Erythroblast (primary cell): Measurements from ENCODE around the gene GRK4.
"Not testable (repeated sequence)": the region's sequence is repeated elsewhere in the genome, so short reads cannot be mapped to it uniquely, and the experiment has no call there.

Experiments
- DNase-seq, 2 experiments: peaks; one replicate each; lab custom pipeline; 2025; lab: John Stamatoyannopoulos, UW
- GATA1 ChIP-seq: IDR thresholded peaks from 2 replicates; pipeline ENCODE4 v1.6.1; 2011; ENCODE audit warnings: low read depth, mild to moderate bottlenecking, control low read depth, low read length, moderate library complexity
- POLR2A ChIP-seq: IDR thresholded peaks from 2 replicates; pipeline ENCODE4 v1.6.1; 2011; ENCODE audit warnings: mild to moderate bottlenecking, low read length

Gene GRK4

DNA sequence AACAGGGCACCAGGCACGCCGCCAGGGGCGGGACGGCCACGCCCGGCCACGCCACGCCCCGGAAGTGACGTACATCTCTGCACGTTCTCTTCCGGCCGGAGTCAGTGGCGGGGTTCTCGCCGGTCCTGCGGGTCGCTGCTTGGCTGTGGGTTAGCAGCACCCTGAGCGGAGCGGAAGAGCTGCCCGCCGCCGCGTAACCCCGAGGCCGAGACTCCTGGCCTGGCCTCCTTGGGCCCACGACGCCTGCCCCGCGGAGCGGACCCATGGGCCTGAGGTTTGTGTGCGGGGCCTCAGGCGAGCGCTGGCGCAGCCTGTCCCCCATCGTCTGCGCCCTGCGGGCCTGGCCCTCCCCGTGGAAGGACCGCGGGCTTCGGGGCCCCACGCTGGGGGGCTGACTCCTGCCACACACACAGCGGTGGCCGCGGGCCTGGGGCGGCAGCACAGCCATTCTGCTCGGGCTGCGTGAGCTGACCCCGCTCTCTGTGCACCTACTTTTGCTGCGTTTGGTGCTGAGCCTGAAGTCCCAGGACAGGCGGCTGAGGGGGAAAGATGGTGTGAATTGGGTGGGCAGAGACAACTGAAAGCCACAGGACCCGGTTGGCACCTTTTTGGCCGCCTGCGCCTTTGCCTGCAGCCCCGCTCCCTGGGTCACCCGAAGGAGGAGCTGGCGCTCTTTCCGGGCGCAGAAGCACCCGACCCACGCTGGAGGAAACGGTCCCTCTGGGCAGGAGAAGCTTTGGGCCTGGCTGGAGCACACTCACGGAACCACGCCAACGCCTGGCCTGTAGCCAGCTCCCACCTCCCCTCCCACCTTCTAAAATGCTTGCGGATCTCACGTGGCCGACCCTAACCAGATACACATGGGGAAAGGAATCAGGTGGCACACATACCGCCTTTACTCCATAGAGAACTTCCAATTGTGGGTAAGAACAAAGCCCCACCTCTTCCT, 28.3 kb upstream of the GRK4 start:
- peak; percentile 94 to 98 for DNase-seq
- TF ChIP-seq POLR2A: peak; percentile 84
- no peak for TF ChIP-seq GATA1

GRCh38 chr4:2935762-2936743, 27.3 kb upstream of the GRK4 start:
- TF ChIP-seq POLR2A: peak; percentile 18
- TF ChIP-seq GATA1: no peak
- DNase-seq: peak; percentile 62 to 72

DNA sequence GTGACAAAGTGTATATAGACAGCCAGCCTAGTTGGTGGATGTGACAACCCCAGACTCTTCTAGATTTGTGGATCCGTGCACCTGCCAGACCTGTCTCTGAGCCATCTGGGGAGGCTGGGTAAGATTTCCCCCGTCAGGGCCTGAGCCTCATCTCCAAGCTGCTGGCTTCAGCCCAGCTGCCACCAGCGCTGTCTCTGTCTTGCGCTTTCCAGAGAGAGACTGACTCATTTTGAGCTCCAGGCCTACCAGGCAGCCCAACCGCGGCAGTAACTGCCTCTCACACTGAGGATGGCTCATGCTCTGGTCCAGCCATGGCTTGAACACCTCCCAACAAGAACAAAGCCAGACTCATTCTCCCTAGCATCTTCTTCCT, 26.6 kb upstream of the GRK4 start:
- peak in 1 of 2 experiments; percentile 37 for DNase-seq
- no peak for TF ChIP-seq POLR2A
- no peak for TF ChIP-seq GATA1

DNA sequence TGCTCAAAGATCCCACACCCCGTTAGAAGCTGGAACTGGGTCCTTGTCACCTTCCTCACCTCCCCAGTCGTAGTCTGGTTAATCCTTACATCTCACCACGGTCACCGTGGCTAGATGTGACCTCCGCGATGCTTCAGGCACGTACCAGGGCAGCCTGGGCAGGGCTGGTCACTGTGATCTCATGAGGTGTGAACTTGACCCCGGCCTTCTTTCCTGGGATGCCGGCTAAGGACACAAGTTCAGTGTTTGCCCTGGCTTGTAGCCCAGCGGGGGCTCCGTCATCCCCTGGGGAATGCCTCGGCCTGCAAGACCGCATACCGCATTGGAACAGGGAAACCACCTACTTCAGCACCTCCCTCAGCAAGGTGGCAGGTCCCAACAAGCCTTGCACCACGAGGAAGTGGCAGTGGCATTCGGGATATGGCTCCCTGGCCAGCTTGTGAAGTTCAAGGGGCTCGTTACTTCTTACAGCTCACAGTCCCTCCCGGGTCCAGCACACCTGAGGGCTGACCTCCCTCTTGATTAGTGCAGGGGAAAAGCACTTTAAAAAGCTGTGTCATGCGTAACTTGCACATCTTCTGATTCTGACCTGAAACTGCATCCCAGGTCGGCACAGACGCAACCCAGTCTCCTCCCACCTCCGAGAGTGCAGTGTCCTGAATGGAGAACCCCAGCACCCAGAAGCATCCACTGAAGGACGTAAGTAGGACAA, 26.1 kb upstream of the GRK4 start:
- no peak for DNase-seq
- TF ChIP-seq POLR2A: no peak
- no peak for TF ChIP-seq GATA1

DNA sequence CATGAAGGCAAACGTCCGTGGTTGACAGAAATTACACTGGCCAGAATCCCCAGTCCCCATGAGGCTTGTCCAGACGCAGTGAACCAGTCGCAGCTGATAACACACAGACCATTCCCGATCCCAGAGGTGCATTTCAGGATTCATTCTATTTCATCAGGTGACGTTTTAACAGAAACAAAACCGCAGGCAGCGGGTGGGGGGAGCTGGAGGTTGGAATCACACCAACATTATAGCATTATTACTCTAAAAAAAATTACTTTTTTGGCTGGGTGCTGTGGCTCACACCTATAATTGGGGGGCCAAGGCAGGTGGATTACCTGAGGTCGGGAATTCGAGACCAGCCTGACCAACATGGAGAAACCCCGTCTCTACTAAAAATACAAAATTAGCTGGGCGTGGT, 25.4 kb upstream of the GRK4 start:
- TF ChIP-seq GATA1 (no peak), POLR2A (no peak)
- no peak for DNase-seq

GRCh38 chr4:2938411-2938810, 25.0 kb upstream of the GRK4 start:
- not testable (repeated sequence) for DNase-seq

- TF ChIP-seq GATA1: no peak
- no peak for TF ChIP-seq POLR2A
- DNase-seq: no peak
Observed at GRCh38 chr4:2938906-2939305, 24.5 kb upstream of the GRK4 start.

- no peak for TF ChIP-seq GATA1
- no peak for TF ChIP-seq POLR2A
- no peak for DNase-seq
Observed at GRCh38 chr4:2939383-2940243, 23.8 kb upstream of the GRK4 start.

DNA sequence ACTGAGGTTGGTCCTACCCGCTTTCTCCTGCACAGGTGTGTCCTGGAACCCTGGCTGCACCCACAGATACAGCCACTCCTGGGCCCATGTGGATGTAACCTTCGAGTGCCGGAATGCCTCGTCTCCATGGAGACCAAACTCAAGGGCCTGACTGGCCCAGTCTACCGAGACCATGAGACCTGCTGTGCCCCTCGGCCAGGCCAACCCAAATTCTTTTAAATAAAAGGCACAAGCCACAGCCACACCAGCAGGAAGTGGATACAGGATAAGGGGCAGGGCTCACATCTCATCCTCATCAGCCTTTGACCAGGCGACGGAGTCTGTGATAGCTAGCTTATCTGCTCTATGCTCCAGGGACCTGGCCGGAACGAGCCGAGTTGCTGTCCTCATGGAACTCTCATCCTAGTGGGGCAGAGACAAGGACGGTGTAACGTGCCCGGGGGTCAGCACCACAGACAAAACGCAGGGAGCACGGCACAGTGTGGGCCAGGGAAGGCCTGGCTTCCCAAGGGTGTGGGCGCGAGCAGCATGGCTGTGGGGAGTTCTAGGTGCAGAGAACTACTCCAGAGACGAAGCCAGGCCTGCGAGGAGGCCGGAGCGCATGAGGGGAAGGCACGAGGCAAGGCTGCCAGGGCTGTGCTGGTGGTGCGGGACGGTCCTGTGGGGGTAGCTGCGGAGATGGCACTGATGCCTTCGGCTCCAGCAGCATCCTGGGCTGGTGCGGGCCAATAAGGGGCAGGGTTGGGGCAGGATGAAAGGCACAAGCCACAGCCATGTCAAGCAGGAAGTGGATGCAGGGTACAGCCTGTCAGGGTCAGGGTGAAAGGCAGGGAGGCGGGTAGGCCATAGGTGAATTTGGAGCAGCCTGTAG, 22.9 kb upstream of the GRK4 start:
- DNase-seq: no peak
- TF ChIP-seq POLR2A: no peak

DNA sequence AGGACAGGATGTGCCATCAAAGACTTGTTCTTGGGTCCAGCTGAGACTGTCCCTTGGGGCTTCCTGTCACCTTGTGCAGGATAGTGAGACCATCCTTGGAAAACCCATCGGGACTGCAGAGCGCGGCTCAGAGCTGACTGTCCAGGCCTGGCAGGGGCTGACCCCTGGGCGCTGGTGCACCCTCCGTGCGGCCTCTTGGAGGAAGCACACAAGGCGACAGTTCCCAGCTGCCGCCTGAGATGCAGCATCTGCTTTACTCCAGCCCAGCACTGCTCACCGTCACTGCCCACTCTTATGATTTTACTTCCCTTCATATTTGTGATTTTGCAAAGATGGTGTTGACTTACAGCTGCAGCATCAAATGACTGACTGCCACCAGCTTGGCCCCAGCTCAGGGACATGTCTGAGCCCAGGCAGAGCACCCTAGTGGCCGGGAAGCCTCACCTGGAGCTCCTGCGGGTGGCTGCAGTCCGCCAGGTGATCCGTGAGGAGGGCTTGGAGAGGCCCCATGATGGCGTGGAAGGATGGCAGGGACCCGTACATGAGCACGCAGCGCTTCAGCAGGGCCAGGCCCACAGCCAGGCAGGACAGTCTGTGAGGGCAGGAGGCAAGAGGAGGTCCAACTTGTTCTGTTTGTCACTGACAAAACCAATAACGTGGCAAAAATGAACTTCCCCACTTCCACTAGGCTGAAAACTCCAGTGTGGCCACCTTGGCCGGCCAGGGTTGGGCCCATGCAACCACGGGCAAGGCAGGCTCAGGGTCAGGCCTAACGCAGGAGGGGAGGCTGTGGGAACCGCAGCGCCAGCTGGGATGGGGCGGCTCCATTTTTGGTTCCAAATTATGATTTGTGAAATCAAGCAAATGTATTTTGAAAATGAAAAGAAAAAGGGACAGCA, 22.0 kb upstream of the GRK4 start:
- DNase-seq: no peak
- no peak for TF ChIP-seq GATA1
- TF ChIP-seq POLR2A: peak; percentile 4

DNA sequence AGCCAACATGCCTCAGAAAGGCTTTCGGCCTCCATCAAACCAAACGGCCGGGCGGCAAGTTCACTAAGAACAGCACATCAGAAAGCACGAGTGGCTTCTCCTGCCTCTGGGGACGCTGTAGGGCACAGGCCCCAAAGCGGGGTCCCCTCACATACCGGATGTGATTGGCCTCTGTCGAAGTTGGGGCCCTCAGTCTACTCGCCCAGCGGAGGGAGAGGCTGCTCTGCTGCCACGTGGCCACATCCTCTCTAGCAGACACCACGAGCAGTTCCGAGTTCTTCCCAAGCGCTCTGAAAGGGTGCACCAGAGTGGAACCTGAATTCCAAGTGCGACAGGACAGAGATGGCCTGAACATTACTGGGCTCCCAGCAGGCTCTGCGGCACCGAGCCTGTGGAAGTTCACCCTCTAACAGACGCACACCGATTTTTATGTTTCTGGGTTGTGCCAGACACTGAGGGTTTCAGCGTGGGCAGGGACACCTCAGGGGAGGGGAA, 21.3 kb upstream of the GRK4 start:
- TF ChIP-seq GATA1 (no peak), POLR2A (no peak)
- no peak for DNase-seq
